Stimulated activated CD4-positive, alpha-beta T cell treated with anti-CD3 and anti-CD28 coated beads, Interleukin-1b, Interleukin-23, amount 100 ng/mL, for 4 hours (primary cell): ENCODE data around the gene NHP2.

Source experiments
- DNase-seq, 2 donors: peaks; one replicate each; pipeline ENCODE4 v3.0.0-alpha.2; 2020; ENCODE audit warnings: low read depth in 2 of 2

The NHP2 gene

DNA sequence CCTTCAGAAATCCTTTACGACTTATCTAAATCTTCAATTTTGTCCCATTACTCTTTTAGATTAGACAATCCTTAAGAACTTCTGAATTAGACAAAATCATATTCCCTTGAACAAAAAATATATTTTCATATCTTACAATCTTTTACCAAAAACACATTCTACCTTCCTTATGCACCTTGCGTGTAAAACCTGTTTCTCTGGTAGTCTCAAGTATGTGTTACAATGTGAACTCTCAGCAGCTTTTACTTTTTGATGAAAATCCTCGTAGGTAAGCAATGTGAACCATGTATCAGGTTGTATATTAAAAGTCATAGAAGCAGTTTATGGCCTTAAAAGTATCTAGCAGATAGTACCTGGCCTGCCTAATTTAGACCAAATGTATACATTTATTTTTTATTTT, 20.8 kb upstream of the NHP2 start:
- DNase-seq = no peak

GRCh38 chr5:178170455-178170854, 16.8 kb upstream of the NHP2 start:
- DNase-seq = no peak

DNA sequence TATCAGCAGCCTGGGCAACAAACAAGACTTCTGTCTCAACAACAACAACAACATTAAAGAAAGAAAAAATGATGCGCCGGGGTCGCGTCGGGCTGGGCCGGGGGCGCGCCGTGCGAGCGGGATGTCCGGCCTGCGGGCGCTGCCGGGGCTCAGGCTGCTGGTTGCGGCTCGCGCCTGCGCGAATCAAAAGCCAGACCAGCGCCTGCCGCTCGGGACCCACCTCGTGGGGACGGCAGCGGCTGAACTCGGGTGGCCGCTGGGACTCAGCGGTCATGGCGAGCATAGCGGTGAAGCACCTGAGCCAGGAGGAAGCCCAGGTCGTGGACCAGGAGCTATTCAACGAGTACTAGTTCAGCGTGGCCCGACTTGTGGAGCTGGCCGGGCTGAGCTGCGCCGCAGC, 11.9 kb upstream of the NHP2 start:
- no peak for DNase-seq

GRCh38 chr5:178163772-178164735, 10.4 kb upstream of the NHP2 start:
- DNase-seq = peak; percentile 92 to 95

DNA sequence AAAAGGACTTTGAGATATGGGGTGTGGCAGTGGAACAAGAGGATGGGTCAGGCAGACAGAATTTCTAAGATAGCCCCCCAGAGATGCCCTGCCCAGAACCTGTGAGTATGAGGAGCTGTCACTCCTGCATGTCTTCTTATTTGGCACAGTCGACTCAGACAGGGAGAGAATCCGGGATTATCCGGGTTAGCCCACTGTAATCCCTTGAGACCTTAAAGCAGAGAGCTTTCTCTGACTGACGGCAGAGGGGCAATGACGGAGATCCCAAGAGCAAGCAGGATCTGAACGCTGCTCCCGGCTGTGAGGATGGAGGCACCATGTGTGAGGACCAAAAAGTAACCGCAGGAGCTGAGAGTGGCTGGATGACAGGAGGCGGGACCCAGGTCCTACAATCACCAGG, 8.8 kb upstream of the NHP2 start:
- no peak for DNase-seq

GRCh38 chr5:178160176-178160575, 6.5 kb upstream of the NHP2 start:
- DNase-seq = no peak

GRCh38 chr5:178155065-178155464, 1.4 kb upstream of the NHP2 start:
- DNase-seq = no peak

DNA sequence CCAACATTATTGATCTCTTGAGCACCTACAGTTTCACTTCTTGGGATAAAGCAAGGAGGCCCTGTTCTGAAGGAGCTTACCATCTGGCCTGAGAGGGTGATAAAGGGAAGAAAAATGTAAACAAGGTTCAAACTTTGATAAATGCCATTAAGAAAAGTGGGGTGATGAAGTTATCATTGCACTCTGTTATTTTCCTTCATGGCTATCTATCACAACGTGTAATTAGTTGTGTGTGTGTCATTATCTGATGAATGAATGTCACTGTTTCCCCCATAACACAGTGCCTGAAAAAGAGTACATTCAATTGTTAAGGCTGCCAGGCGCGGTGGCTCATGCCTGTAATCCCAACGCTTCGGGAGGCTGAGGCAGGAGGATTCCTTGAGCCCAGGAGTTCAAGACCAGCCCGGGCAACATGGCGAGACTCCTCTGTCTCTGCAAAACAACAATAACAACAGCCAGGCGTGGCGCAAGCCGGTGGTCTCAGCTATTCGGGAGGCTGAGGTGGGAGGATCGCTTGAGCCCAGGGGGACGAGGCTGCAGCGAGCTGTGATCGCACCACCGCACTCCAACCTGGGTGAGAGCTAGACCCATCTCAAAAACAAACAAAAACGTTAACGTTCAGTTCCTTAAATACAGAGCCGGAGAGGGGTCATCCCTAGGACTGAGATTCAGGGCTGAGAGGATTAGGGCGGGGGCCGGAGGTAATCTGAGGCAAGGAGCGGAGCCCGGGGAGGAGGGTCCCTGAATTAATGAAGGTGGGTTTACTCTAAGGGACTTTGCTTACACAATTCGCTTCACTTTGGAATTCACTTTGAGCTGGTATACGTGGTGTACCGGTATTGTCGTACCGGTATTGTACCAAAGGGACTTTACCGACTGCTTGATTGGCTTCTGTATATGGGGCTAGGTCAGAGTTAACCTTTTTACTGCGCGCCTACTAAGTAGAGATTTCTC, 917 bp downstream of the NHP2 start:
- no peak for DNase-seq

GRCh38 chr5:178150977-178151734, 2.5 kb downstream of the NHP2 start:
- DNase-seq = no peak

- no peak for DNase-seq
These were observed 4.3 kb downstream of the NHP2 start for GRCh38 chr5:178149199-178149932.

DNA sequence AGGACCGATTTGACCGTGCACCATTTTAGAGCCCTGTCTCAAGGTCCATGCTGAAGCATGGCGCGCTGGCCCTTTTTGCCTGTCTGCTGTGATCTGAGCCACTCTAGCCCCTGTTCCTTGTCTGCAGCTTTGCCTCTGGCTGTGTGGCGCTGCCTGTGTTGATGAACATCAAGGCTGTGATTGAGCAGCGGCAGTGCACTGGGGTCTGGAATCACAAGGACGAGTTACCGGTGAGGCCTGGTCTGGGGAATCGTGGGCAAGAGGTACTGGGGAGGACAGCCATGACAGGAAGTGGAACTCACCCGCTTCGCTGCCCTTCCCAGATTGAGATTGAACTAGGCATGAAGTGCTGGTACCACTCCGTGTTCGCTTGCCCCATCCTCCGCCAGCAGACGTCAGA, 6.3 kb downstream of the NHP2 start:
- DNase-seq = no peak

DNA sequence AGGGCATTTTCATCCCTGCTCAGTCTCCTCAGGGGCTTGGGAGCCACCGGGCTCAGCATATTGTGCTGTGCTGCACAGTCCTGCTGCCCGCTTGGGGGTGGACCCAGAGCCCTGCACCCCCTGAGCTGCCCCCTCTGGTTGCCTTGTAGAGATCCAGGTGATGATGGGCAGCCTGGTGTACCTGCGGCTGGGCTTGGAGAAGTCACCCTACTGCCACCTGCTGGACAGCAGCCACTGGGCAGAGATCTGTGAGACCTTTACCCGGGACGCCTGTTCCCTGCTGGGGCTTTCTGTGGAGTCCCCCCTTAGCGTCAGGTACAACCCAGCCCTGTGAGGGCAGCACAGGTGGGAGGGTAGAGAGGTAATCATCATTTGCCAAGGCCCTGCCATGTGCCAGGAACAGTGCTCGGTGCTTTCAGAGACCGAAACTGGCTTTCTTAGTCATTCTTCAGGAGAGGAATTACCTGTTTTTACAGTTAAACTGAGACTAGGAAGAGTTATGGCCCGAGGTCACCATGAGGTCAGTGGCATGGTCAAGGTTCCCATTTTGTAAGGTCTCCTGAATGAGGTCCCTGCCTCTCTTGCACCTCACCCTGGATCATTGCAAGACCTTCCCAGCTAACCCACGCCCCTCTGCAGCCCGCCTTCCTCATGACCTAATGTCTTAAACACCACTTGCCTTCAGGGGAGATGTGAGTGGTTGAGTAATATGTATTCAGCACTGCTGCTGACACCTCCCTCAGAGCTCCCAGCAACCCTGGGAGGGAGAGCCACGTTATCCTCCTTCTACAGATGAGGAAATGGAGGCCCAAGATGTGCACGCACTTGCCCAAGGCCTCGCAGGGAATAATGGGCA, 7.5 kb downstream of the NHP2 start:
- peak; percentile 58 to 66 for DNase-seq

- no peak for DNase-seq
These were observed 9.8 kb downstream of the NHP2 start for GRCh38 chr5:178143901-178144300.

DNA sequence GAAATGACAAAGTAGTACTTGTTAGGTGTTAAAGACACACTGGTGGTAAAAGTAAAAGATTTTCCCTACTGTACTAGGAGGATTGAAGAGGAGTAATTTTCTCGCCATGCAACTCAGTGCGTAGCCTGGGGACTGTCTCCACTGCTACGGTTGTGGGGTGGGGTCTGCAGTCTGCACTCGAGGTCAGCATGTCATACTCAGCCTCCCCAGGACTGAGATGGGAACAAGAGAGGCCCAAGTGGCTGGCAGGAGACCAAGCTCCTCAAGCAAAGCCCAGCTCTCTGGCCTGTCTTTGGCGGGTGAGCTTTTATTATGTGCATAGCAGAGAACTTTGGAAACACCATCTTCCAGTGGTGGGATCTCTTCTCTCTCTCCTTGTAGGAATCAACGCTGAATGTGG, 10.4 kb downstream of the NHP2 start:
- DNase-seq = no peak

- no peak for DNase-seq
These were observed 11.0 kb downstream of the NHP2 start for GRCh38 chr5:178142642-178143041.

DNA sequence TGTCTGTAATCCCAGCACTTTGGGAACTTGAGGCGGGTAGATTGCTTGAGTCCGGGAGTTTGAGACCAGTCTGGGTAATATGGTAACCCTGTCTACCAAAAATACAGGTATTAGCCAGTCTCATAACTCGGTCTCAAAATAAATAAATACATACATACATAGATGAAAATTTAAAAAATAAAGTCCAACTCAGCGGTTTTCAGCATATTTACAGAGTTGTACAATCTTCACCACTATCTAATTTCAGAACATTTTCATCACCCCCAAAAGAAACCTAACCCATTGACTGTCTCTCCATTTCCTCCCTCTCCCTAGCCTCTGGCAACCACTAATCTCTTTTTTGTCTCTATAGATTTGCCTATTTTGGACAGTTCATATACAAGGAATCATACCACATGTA, 12.1 kb downstream of the NHP2 start:
- no peak for DNase-seq

- DNase-seq = no peak
These were observed 15.7 kb downstream of the NHP2 start for GRCh38 chr5:178137991-178138390.

DNA sequence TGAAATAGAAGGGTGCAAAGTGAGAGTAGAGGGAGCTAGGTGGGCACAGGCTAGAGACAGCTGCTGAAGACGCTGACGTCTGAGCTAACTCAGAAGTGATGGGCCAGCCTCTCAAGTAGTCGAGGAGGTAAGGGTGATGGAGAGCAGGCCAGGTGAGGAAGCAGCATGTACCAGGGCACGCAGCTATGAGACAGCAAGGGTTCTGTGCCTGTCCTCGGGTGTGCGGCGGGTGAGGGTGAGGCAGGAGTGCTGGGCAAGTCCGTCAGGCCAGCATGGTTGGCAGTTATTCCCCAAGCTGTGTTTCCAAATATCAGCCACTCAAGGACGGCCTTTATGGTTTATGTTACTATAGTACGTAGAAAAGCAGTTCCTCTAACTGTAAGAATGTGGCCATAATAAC, 16.7 kb downstream of the NHP2 start:
- no peak for DNase-seq

- no peak for DNase-seq
These were observed 22.2 kb downstream of the NHP2 start for GRCh38 chr5:178131446-178131996.
